Adrenal gland (tissue), 12 donors: ENCODE measurements around the gene ADAMTS17. TPM values are rescaled to one million over a fixed set of nuclear protein-coding genes. Genes with fewer than 3 reads are reported as not detected.

Source experiments
- DNase-seq, 7 donors: peaks; one replicate each; pipeline ENCODE4 v3.0.0-alpha.2; 2019 to 2020
- H3K27ac ChIP-seq, 5 donors: fragments of 200-600 bp; sonication (generic) in 4 of 5; 1 replicate in 3 of 5; 2 replicates in 2 of 5; pipeline versions ENCODE4 v1.5.1 to v1.8.0; 2016 to 2020; ENCODE audit warnings: mild to moderate bottlenecking in 1 of 5
- H3K27me3 ChIP-seq: fragments of 200-600 bp; 2 replicates; pipeline ENCODE4 v1.8.0; 2021
- H3K36me3 ChIP-seq, 2 donors: fragments of 200-600 bp; replicated peaks in 1 of 2; 1 replicate in 1 of 2; 2 replicates in 1 of 2; pipeline versions ENCODE4 v1.5.1 to v1.8.0; 2018 to 2022
- H3K4me1 ChIP-seq, 2 donors: fragments of 200-600 bp; replicated peaks in 1 of 2; 1 replicate in 1 of 2; 2 replicates in 1 of 2; pipeline versions ENCODE4 v1.5.1 to v1.8.0; 2018 to 2021
- H3K4me3 ChIP-seq, 4 donors: fragments of 200-600 bp; sonication (generic) in 3 of 4; one replicate each; pipeline ENCODE4 v1.5.1; 2016 to 2018
- H3K9me3 ChIP-seq, 3 donors: fragments of 200-600 bp; sonication (generic) in 1 of 3; replicated peaks in 1 of 3; 1 replicate in 2 of 3; 2 replicates in 1 of 3; pipeline versions ENCODE4 v1.5.1 to v1.8.0; 2016 to 2021
- POLR2A ChIP-seq, 2 donors: fragments of 450-650 bp; IDR thresholded peaks; one replicate each; pipeline ENCODE4 v1.6.1; 2017; ENCODE audit warnings: antibody characterized with exemption in 2 of 2, mild to moderate bottlenecking in 2 of 2, moderate library complexity in 1 of 2
- WGBS, 4 donors: extraction: QIAGEN DNeasy Blood & Tissue Kit in 2 of 4; methylation state at CpG; one replicate each; pipeline versions ENCODE4 v1.1.5 to v1.1.7; 2013 to 2017; 5-methylcytosine and 5-hydroxymethylcytosine counted together
- intact Hi-C, 2 donors: fragments of 100-400 bp; cut with DNase I; formaldehyde crosslinking; loops; one replicate each; pipeline versions ENCODE4 v1.14.1 to v1.15.0; 2022 to 2023
- polyA plus RNA-seq, 3 donors: library from polyadenylated mRNA; stranded (reverse); fragments of 200-250 nt in 2 of 3; fragments of 350-450 nt in 1 of 3; fragmentation: Illumina TruSeq in 1 of 3; extraction: RNeasy Lipid Tissue Mini Kit (QIAGEN cat#74804) in 1 of 3; gene quantifications; one replicate each; pipeline ENCODE4 v1.2.3, GENCODE V29; 2013 to 2014
- total RNA-seq, 9 donors: library from RNA; depleted of rRNA in 4 of 9; stranded (reverse); fragments of >200 nt in 4 of 9; fragments of 120-200 nt in 1 of 9; fragmentation: NEBNext Ultra II Directional in 1 of 9; extraction: Animal tissue kit (Norgen Biotek cat#: 25700) in 1 of 9; gene quantifications; one replicate each; pipeline versions ENCODE4 v1.1.0 to v1.2.4, GENCODE V29; 2013 to 2023
- TF ChIP-seq, protein P1 (sequence below), 6 experiments: fragments of 450-650 bp in 4 of 6; fragments of 200-600 bp in 2 of 6; sonication (generic) in 1 of 6; IDR thresholded peaks; 1 replicate in 5 of 6; 2 replicates in 1 of 6; pipeline versions ENCODE4 v1.5.1 to v1.8.0; 2016 to 2021; ENCODE audit warnings: antibody characterized with exemption in 6 of 6, mild to moderate bottlenecking in 2 of 6, moderate library complexity in 1 of 6
- donor health status: healthy with polysubstance abuse.
- donor health status: Bipolar disorder and iron deficiency.
- donor health status: DM: yes; HTN: yes; CAD: no.
- donor health status: DM: no; HTN: no; CAD: no.
- donor health status: DM: no; HTN: no; CAD: no.
- donor health status: DM: yes; HTN: yes; CAD: no.

The ADAMTS17 gene
- total and polyA plus RNA-seq, 12 donors: 0.51 to 14.8 (median 2.9) TPM

GRCh38 chr15:100123611-100124010 is 218.2 kb downstream of the ADAMTS17 start:
- Histone ChIP-seq H3K4me1 (no peaks in the 10 kb centered on the region), H3K27me3 (no peaks in the 10 kb centered on the region), H3K4me3 (no peak overlapping the region), H3K9me3 (peaks cover 0 to 21% (median 0%) of the 10 kb centered on the region in 3 donors), H3K27ac (no peak overlapping the region), H3K36me3 (no peaks in the 10 kb centered on the region)
- WGBS, 4 donors: 67 to 81% (median 76%) methylated on average over 9 of the region's 9 CpGs
- TF ChIP-seq POLR2A (IDR thresholded peaks at IDR 0.05): no peak
- TF ChIP-seq, protein P1, sequence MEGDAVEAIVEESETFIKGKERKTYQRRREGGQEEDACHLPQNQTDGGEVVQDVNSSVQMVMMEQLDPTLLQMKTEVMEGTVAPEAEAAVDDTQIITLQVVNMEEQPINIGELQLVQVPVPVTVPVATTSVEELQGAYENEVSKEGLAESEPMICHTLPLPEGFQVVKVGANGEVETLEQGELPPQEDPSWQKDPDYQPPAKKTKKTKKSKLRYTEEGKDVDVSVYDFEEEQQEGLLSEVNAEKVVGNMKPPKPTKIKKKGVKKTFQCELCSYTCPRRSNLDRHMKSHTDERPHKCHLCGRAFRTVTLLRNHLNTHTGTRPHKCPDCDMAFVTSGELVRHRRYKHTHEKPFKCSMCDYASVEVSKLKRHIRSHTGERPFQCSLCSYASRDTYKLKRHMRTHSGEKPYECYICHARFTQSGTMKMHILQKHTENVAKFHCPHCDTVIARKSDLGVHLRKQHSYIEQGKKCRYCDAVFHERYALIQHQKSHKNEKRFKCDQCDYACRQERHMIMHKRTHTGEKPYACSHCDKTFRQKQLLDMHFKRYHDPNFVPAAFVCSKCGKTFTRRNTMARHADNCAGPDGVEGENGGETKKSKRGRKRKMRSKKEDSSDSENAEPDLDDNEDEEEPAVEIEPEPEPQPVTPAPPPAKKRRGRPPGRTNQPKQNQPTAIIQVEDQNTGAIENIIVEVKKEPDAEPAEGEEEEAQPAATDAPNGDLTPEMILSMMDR (IDR thresholded peaks at IDR 0.05): no peak
- DNase-seq: peak in 5 of 7 donors; percentile 31 to 69 (median 39)
- intact Hi-C loops: no loop called here

DNA sequence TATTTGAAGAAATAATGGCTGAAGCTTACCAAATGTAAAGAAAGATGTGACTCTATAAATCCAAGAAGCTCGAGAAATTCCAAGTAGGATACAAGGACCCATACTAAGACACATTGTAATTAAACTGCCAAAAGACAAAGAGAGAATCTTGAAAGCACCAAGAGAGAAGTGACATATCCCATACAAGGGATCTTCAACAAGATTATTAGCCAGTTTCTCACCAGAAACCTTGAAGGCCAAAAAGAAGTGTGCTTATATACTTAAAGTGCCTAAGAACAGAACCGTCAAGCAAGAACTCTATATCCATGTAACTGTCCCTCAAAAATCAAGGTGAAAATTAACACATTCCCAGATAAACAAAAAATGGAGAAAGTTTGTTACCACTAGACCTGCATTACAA is 220.5 kb downstream of the ADAMTS17 start:
- WGBS, 4 donors: 88 to 95% (median 90%) methylated on average over 2 of the region's 2 CpGs
- Histone ChIP-seq H3K9me3 (peaks cover 0 to 21% (median 0%) of the 10 kb centered on the region in 3 donors), H3K27ac (no peak overlapping the region)

DNA sequence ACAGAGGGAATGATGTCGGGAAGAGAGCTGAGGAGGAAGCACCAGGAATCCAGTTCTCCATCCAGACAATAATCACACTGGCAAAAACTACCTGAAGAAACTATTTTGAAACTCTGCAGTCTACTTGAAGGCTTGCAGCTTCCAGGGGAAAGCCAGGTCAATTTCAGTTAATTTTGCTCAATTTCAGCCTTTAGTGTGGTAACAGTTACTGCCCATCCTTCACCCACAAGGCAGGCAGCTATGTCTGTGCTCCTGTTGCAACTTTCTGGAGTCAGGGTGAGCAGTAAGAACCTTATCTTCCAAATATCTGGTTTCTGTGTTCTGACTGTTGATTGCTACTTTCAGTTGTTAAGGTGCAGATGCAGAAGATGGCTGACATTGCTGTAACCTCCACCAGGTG is 221.7 kb downstream of the ADAMTS17 start:
- WGBS, 4 donors: 79 to 100% (median 92%) methylated on average over 1 of the region's 1 CpG
- H3K36me3 ChIP-seq: no peaks in the 10 kb centered on the region
- H3K9me3 ChIP-seq: peaks cover 0 to 21% (median 0%) of the 10 kb centered on the region in 3 donors
- DNase-seq: no peak
- peaks cover 0 to 5% of the 10 kb centered on the region in 2 donors for H3K4me1 ChIP-seq
- intact Hi-C loops: no loop called here
- TF ChIP-seq, protein P1 (IDR thresholded peaks at IDR 0.05): no peak
- H3K27me3 ChIP-seq: no peaks in the 10 kb centered on the region
- H3K27ac ChIP-seq: no peak overlapping the region
- no peak overlapping the region for H3K4me3 ChIP-seq

More for the DNA sequence above, 220.5 kb downstream of the ADAMTS17 start:
- no peaks in the 10 kb centered on the region for H3K36me3 ChIP-seq
- intact Hi-C loops: no loop called here
- no peak for DNase-seq
- peaks cover 0 to 5% of the 10 kb centered on the region in 2 donors for H3K4me1 ChIP-seq
- no peak overlapping the region for H3K4me3 ChIP-seq
- no peaks in the 10 kb centered on the region for H3K27me3 ChIP-seq
- no peak for TF ChIP-seq POLR2A (IDR thresholded peaks at IDR 0.05)
- TF ChIP-seq, protein P1 (IDR thresholded peaks at IDR 0.05): no peak

DNA sequence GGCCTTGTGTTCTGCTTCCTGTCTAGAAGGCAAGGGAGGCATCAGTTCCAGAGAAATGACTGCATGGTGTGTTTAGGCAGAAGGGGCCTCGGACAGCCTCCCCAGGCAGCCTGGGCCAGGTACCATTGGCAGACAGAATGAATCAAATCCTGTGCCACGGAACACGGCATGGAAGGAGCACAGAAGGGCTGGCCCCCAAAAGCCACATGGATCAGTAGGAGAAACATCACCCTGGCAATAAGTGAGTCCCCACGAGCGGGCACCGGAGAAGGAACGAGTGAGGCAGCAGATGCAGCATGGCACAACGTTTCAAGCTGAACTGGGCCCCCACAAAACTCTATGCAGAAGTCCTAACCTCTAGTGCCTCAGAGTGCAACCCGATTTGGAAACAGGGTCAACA is 223.2 kb downstream of the ADAMTS17 start:
- peaks cover 0 to 21% (median 0%) of the 10 kb centered on the region in 3 donors for H3K9me3 ChIP-seq
- no peak for DNase-seq
- no peak for TF ChIP-seq POLR2A (IDR thresholded peaks at IDR 0.05)
- TF ChIP-seq, protein P1 (IDR thresholded peaks at IDR 0.05): no peak
- H3K36me3 ChIP-seq: no peaks in the 10 kb centered on the region
- peaks cover 0 to 18% of the 10 kb centered on the region in 2 donors for H3K4me1 ChIP-seq
- no peak overlapping the region for H3K27ac ChIP-seq
- H3K4me3 ChIP-seq: no peak overlapping the region
- WGBS, 4 donors: 83 to 95% (median 88%) methylated on average over 8 to 9 of the region's 9 CpGs
- intact Hi-C loops: loop anchor here (10.0 kb wide), 2 partner anchors 144 to 154 kb away; no protein-coding TSS in a partner anchor
- no peaks in the 10 kb centered on the region for H3K27me3 ChIP-seq
